ENCODE results near the gene DUSP2. TPM values are rescaled to one million over a fixed set of nuclear protein-coding genes. Genes with fewer than 3 reads are reported as not detected.

DUSP2 gene
- total RNA-seq, 1 donor from 2014 or later, result 1.1 TPM

DNA sequence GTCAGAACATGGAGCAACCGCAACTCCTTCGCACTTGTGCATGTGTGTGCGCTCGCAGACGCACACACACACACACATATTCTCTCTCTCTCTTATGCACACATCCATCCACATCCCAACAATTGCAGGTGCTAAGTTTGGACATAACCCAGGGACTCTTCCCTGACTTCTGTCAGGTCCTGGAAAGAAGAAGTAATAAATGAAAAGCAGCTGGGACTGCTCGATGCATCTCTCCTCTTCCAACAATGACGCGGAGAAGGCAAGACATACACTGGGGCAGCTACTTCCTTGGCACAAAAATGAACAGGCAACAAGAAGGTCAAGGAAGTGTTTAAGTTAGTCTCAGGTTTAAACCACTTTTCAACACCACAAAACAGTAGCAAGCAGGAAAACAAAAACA is 39.7 kb upstream of the DUSP2 start:
- H3K27me3 Mint-ChIP-seq (ENCODE audit: low read depth), result no peaks in the 10 kb centered on the region
- no peaks in the 10 kb centered on the region for H3K4me1 Mint-ChIP-seq
- peaks cover 16% of the 10 kb centered on the region for H3K36me3 Mint-ChIP-seq (ENCODE audit: low read depth)
- TF ChIP-seq, protein P1, sequence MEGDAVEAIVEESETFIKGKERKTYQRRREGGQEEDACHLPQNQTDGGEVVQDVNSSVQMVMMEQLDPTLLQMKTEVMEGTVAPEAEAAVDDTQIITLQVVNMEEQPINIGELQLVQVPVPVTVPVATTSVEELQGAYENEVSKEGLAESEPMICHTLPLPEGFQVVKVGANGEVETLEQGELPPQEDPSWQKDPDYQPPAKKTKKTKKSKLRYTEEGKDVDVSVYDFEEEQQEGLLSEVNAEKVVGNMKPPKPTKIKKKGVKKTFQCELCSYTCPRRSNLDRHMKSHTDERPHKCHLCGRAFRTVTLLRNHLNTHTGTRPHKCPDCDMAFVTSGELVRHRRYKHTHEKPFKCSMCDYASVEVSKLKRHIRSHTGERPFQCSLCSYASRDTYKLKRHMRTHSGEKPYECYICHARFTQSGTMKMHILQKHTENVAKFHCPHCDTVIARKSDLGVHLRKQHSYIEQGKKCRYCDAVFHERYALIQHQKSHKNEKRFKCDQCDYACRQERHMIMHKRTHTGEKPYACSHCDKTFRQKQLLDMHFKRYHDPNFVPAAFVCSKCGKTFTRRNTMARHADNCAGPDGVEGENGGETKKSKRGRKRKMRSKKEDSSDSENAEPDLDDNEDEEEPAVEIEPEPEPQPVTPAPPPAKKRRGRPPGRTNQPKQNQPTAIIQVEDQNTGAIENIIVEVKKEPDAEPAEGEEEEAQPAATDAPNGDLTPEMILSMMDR (conservative IDR thresholded peaks at IDR 0.05), result no peak
- no peak overlapping the region for H3K4me3 Mint-ChIP-seq
- H3K27ac Mint-ChIP-seq (ENCODE audit: unreplicated experiment), result no peak overlapping the region
- no peaks in the 10 kb centered on the region for H3K9me3 Mint-ChIP-seq
- DNase-seq (ENCODE audit: low read depth, low spot score), result no peak

DNA sequence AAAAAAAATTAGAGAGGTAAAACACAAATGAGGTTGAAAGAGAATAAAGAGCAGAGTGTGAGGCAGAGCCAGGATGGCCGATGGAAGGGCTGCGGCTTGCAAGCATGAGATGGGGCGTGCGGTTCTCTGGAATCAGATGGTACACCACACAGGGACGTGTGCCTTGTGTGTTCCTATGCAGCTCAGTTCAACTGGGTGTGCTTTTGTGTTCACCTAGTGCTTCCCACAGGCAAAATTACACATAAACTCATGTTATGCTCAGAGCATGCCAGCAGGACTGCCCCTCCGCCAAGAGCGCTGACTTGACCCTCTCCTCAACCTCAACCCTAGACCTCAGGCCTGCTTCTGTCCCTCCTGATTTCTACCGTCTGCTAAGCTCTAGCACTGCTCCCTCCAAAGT is 38.9 kb upstream of the DUSP2 start:
- no peaks in the 10 kb centered on the region for H3K27me3 Mint-ChIP-seq (ENCODE audit: low read depth)
- H3K36me3 Mint-ChIP-seq (ENCODE audit: low read depth), result peaks cover 16% of the 10 kb centered on the region
- TF ChIP-seq, protein P1 (conservative IDR thresholded peaks at IDR 0.05), result no peak
- no peaks in the 10 kb centered on the region for H3K4me1 Mint-ChIP-seq
- H3K27ac Mint-ChIP-seq (ENCODE audit: unreplicated experiment), result no peak overlapping the region
- H3K9me3 Mint-ChIP-seq, result no peaks in the 10 kb centered on the region
- DNase-seq (ENCODE audit: low read depth, low spot score), result no peak
- H3K4me3 Mint-ChIP-seq, result no peak overlapping the region

DNA sequence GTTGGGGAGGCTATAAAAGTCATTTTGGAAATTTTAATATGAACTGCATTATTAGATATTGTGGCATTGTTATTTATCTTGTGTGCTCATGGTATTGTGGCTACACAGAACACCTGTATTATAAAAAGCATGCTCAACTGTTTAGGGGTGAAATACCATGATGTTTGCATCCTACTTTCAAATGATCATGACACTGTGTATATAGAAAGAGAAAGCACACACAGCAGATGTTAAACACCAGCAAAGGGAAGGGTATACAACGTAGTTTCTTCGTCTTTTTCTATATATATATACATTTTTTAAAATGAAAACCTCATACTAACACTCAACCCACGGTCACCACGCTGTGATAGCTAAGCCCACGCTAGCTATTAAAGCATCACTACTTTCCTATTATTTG is 36.3 kb upstream of the DUSP2 start:
- DNase-seq (ENCODE audit: low read depth, low spot score), result no peak
- Mint-ChIP-seq H3K4me1 (no peaks in the 10 kb centered on the region), H3K27ac (ENCODE audit: unreplicated experiment) (no peak overlapping the region), H3K36me3 (ENCODE audit: low read depth) (peaks cover 16% of the 10 kb centered on the region), H3K27me3 (ENCODE audit: low read depth) (peaks cover 3% of the 10 kb centered on the region), H3K9me3 (no peaks in the 10 kb centered on the region), H3K4me3 (no peak overlapping the region)
- TF ChIP-seq, protein P1 (conservative IDR thresholded peaks at IDR 0.05), result no peak

DNA sequence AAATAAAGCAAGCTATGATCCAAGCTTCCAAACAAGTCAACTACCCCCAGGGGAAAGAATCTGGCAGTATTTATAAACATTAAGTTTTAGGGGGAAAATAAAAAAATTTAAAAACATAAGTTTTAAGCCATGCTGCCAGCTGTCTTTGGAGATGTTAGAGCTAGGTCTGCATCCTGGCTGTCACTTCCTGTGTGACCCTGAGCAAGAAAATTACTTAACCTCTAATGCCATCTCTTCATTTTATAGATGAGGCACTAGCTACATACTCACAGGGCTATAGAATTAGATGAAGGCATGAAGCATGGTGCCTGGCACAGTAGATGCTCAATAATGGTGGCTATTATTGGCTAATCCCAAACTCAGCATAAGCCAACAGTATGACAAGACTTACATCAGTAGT is 35.3 kb upstream of the DUSP2 start:
- TF ChIP-seq, protein P1 (conservative IDR thresholded peaks at IDR 0.05), result no peak
- Mint-ChIP-seq H3K36me3 (ENCODE audit: low read depth) (peaks cover 14% of the 10 kb centered on the region), H3K4me3 (no peak overlapping the region), H3K27me3 (ENCODE audit: low read depth) (peaks cover 7% of the 10 kb centered on the region), H3K4me1 (no peaks in the 10 kb centered on the region), H3K9me3 (no peaks in the 10 kb centered on the region), H3K27ac (ENCODE audit: unreplicated experiment) (no peak overlapping the region)
- no peak for DNase-seq (ENCODE audit: low read depth, low spot score)

DNA sequence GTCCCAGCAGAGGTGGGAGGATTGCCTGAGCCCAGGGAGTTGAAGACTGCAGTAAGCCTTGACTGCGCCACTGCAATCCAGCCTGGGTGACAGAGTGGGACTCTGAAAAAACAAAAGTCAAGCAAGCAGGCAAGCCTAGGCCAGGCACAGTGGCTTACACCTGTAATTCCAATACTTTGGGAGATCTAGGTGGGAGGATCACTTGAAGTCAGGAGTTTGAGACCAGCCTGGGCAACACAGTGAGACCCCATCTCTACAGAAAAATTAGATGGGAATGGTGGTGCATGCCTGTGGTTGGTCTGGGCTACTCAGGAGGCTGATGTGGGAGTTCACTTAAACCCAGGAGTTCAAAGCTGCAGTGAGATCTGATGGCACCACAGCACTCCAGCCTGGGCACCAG is 34.8 kb upstream of the DUSP2 start:
- no peak for DNase-seq (ENCODE audit: low read depth, low spot score)
- H3K27ac Mint-ChIP-seq (ENCODE audit: unreplicated experiment), result no peak overlapping the region
- no peaks in the 10 kb centered on the region for H3K4me1 Mint-ChIP-seq
- H3K9me3 Mint-ChIP-seq, result no peaks in the 10 kb centered on the region
- TF ChIP-seq, protein P1 (conservative IDR thresholded peaks at IDR 0.05), result no peak
- H3K36me3 Mint-ChIP-seq (ENCODE audit: low read depth), result peaks cover 9% of the 10 kb centered on the region
- peaks cover 7% of the 10 kb centered on the region for H3K27me3 Mint-ChIP-seq (ENCODE audit: low read depth)
- H3K4me3 Mint-ChIP-seq, result no peak overlapping the region

DNA sequence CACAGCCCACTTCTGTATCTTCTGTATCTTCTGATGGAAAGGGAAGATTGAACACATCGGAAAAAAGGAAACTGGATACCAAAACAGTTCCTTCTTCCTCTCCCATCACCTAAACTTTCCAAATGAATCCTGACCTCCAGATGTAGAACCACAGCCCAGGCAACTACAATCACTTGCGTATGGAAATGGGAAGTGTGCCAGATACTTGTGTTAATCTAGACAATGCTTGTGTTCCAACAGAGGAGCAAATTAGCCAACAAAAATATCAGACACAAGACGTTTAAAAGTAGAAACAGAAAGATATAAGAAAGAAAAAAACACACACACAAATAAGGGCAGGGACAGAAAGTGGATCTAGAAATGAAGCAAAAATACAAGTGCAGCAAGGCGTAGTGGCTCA is 31.4 kb upstream of the DUSP2 start:
- Mint-ChIP-seq H3K9me3 (no peaks in the 10 kb centered on the region), H3K27me3 (ENCODE audit: low read depth) (peaks cover 9% of the 10 kb centered on the region), H3K36me3 (ENCODE audit: low read depth) (no peaks in the 10 kb centered on the region), H3K4me1 (peaks cover 3% of the 10 kb centered on the region), H3K4me3 (no peak overlapping the region), H3K27ac (ENCODE audit: unreplicated experiment) (no peak overlapping the region)
- TF ChIP-seq, protein P1 (conservative IDR thresholded peaks at IDR 0.05), result no peak
- DNase-seq (ENCODE audit: low read depth, low spot score), result no peak

All from neural crest cell (in vitro differentiated cells).